Astrocyte of the spinal cord (primary cell): ENCODE results near the gene UNC93B1.

ENCODE experiments used
- DNase-seq: peaks from one replicate; pipeline ENCODE4 v3.0.0; 2011; ENCODE audit warnings: low read depth, low spot score
- H3K4me3 ChIP-seq: 2 replicates; pipeline ENCODE4 v1.5.1; 2011; ENCODE audit warnings: low read depth, mild to moderate bottlenecking, low read length, moderate library complexity
- in situ Hi-C: cut with HindIII; loops from 2 replicates; pipeline ENCODE4 v1.10.0; 2017; ENCODE audit warnings: low sequenced_read_pairs
- TF ChIP-seq, protein P1 (sequence below): IDR thresholded peaks from 2 replicates; pipeline ENCODE4 v1.5.1; 2012; ENCODE audit warnings: low read depth, mild to moderate bottlenecking, low read length, inconsistent platforms

UNC93B1 gene

DNA sequence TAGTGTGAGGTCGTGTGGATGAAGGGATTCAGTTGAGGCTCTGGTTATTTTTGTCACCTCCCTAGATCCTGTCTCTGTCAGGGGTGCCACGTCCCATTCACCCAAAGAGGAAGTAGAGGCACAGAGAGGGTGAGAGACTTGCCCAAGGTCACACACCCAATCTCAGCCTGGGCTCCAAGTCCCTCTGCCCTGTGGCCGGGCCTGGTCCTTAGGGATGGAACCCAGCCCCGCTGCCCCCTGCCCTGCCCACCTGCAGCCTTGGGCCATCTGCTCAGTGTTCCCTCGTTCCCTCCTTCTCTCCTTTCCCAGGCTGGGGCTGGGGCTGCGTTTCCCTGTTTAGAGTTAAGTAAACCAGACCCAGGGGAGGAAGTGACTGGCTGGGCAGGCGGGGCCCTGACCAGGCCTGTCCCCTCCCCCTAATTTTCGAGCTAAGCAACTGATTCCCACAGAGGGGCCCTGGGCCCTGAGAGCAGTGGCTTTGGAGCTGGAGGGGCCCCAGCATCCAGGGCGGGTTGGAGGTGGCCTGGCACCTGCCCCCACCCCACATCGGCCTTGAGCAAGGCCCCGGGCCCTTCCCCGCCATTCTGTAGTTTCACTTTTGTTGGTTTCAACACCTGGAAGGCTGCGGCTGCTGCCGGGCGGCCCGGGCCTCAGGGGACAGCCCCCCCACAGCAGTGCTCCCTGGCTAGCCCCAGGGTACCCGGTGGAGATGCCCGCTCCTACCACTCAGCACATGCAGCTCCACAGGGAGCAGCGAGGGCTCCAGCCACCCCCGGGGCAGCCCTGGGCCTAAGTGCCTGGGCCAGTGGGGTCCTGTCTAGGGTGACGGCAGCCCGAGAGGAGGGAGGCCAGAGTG, 36.4 kb upstream of the UNC93B1 start:
- in situ Hi-C loops: no loop called here
- peak; percentile 69 for DNase-seq
- TF ChIP-seq, protein P1, sequence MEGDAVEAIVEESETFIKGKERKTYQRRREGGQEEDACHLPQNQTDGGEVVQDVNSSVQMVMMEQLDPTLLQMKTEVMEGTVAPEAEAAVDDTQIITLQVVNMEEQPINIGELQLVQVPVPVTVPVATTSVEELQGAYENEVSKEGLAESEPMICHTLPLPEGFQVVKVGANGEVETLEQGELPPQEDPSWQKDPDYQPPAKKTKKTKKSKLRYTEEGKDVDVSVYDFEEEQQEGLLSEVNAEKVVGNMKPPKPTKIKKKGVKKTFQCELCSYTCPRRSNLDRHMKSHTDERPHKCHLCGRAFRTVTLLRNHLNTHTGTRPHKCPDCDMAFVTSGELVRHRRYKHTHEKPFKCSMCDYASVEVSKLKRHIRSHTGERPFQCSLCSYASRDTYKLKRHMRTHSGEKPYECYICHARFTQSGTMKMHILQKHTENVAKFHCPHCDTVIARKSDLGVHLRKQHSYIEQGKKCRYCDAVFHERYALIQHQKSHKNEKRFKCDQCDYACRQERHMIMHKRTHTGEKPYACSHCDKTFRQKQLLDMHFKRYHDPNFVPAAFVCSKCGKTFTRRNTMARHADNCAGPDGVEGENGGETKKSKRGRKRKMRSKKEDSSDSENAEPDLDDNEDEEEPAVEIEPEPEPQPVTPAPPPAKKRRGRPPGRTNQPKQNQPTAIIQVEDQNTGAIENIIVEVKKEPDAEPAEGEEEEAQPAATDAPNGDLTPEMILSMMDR: no peak
- peak overlapping the region; percentile 58 for H3K4me3 ChIP-seq

GRCh38 chr11:68039526-68040086, 35.7 kb upstream of the UNC93B1 start:
- H3K4me3 ChIP-seq: peak overlapping the region; percentile 58
- in situ Hi-C loops: no loop called here
- TF ChIP-seq, protein P1: no peak
- no peak for DNase-seq

DNA sequence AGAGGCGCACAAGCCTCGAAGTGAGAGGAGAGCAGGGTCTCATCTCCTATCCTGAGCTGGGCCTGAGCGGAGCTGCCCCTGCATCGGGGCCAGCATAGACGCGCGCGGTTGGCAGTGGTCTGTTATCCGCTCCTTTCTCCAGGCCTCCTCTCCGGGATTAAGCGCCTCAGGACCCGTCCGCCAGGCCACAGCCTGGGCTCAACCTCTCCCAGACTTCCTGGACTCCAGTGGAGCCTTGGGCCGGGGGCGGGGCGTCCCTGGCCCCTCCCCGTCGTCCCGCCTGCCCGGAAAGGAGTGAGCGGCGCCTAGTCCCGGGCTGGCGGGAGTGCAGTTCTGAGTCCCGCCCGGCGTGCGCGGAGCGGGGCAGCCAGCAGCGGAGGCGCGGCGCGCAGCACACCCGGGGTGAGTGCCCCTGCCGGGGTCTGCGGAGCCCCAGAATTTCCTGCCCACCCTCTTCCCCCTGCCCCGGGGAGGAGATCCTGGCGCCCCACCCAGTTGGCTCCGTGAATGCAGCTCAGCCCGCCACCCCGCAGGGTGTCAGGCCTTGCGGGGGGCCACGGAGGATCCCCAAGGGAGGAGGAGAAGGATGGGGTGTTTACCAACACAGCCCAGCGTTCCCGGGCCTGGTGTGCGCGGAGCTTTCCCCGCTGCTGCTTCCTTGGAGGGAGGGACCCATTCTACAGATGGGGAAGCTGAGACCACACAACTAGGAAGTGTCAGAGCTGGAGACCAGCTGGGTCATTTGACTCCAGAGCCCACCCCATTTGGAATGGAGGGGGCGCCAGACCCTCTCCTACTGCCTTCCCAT, 35.0 kb upstream of the UNC93B1 start, which contains the start of gene TCIRG1:
TSS of gene TCIRG1 (plus strand) at position 308 of the 808 bp plus-strand sequence. CDS start 2,247 bp downstream, outside the sequence.
- DNase-seq: peak; percentile 76
- TF ChIP-seq, protein P1: no peak
- in situ Hi-C loops: no loop called here
- H3K4me3 ChIP-seq: peak within 1 kb of the TSS; percentile 58

DNA sequence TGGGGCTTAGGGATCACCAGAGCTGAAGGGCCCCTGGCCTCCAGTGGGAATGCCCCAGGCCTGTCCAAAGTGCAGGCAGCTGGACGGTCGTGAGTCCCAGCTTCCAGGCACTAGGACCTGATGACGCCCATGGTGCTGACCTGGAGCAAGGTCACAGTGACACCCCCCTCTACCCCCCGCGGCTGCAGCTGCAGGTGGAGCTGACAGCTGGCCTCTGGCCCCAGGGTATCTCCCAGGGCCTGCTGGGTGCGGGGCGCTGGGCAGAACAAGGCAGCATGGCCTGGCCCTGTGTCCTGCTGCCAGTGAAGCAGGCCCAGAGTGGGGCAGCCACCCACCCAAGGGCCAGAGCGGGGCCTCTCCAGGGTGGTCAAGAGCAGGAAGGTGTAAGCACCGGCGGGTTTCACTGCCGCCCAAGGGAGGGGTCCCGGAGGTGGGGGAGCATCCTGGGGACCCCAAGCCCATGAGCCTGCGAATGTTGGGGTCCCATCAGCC, 34.4 kb upstream of the UNC93B1 start:
- in situ Hi-C loops: no loop called here

DNA sequence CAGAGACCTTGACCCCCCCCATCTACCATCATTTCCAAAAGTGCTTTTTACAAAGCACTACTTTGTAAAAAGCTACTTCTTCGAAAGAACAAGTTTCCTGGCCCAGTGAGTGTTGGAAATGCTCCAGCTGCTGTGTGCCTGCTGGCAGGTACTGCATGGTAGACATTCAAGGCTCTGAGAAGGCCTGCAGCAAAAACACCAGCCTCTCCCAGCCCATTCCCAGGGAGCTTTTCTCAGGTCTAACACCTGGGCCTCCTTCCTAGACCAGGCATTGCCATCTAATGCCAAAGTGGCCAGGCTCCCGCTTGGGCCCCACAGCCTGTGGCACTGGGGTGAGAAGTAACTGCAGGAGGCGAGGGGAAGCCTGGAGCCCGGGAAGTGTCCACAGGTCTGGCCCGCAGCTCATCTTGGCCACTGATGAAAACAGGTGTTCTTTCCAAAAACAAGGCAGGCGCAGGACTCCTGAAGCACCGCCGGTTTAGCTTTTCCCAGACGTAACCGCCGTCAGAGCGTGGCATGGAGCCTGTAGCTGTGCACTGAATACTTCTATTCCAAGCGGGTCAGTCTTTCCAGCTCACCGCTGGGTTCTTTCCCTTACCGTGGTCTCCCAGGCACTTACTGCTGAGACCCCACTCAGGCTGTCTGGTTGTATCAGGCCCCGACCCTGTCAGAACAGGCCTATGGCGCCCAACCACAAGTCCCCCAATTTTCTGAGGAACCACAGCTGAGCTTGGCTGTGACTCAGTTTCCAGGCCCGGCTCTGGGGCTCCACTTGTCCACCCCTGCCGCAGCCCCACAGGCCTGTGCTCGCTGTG, 33.7 kb upstream of the UNC93B1 start:
- no peak for DNase-seq
- TF ChIP-seq, protein P1: no peak
- in situ Hi-C loops: no loop called here
- H3K4me3 ChIP-seq: no peak overlapping the region

More for the DNA sequence above, 34.4 kb upstream of the UNC93B1 start:
- TF ChIP-seq, protein P1: no peak
- H3K4me3 ChIP-seq: peak overlapping the region; percentile 58
- no peak for DNase-seq
